Measurements from ENCODE around the gene DPYD.

DPYD gene

GRCh38 chr1:97372531-97372930 is 548.3 kb downstream of the DPYD start:
- POLR2A ChIA-PET = no interaction called here
- TF ChIP-seq HDGF (IDR thresholded peaks at IDR 0.05; ENCODE audit: borderline replicate concordance) = no peak
- no peak for TF ChIP-seq FOXK2 (IDR thresholded peaks at IDR 0.05)
- TF ChIP-seq ARNT (IDR thresholded peaks at IDR 0.05) = no peak
- no peak for TF ChIP-seq CTBP1 (IDR thresholded peaks at IDR 0.05; ENCODE audit: borderline replicate concordance)
- no peak for TF ChIP-seq FOXA1 (IDR thresholded peaks at IDR 0.05)
- TF ChIP-seq, protein P1, sequence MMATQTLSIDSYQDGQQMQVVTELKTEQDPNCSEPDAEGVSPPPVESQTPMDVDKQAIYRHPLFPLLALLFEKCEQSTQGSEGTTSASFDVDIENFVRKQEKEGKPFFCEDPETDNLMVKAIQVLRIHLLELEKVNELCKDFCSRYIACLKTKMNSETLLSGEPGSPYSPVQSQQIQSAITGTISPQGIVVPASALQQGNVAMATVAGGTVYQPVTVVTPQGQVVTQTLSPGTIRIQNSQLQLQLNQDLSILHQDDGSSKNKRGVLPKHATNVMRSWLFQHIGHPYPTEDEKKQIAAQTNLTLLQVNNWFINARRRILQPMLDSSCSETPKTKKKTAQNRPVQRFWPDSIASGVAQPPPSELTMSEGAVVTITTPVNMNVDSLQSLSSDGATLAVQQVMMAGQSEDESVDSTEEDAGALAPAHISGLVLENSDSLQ (IDR thresholded peaks at IDR 0.05) = no peak
- TF ChIP-seq FOXM1 (IDR thresholded peaks at IDR 0.05; ENCODE audit: borderline replicate concordance) = no peak
- TF ChIP-seq ZNF384 (IDR thresholded peaks at IDR 0.05) = no peak
- no peak for TF ChIP-seq NFRKB (IDR thresholded peaks at IDR 0.05)
- TF ChIP-seq L3MBTL2 (conservative IDR thresholded peaks at IDR 0.05) = no peak
- no peak for TF ChIP-seq TARDBP (IDR thresholded peaks at IDR 0.05)
- TF ChIP-seq SP1 (IDR thresholded peaks at IDR 0.05) = no peak
- no peak for TF ChIP-seq BHLHE40 (IDR thresholded peaks at IDR 0.05; ENCODE audit: borderline replicate concordance)
- no peak for TF ChIP-seq ELF4 (IDR thresholded peaks at IDR 0.05)
- no peak for TF ChIP-seq SUZ12 (IDR thresholded peaks at IDR 0.05)
- TF ChIP-seq LEF1 (IDR thresholded peaks at IDR 0.05; ENCODE audit: borderline replicate concordance) = no peak

DNA sequence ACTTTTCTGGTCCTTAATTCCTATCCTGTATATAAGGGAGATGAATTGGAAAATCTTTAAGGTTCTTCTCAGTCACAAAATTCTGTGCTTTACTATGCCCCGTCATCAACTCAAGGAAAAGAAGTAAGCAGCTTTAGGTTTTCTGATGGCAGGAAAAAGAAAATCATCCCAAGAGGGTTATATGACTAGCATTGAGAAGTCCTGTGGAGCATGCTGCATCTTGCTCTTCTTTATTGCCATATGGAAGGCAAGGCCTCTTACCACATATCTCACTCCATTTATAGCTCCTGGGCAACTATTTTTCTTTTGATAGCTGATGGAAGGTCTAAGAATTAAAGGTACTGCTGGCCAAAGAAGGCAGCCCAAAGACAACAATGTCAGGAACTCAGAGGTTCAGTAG is 552.5 kb downstream of the DPYD start:
- DNase-seq (ENCODE audit: extremely low spot score) = no peak
- ChIA-PET POLR2A (no interaction called here), CTCF (interaction anchor here (0.6 kb wide), 2 partner anchors 54 to 683 kb away, joined by 3 read pairs; no protein-coding TSS in a partner anchor)
- TF ChIP-seq CTBP1 (IDR thresholded peaks at IDR 0.05; ENCODE audit: borderline replicate concordance) (no peak), HDGF (IDR thresholded peaks at IDR 0.05; ENCODE audit: borderline replicate concordance) (no peak), L3MBTL2 (conservative IDR thresholded peaks at IDR 0.05) (no peak), SP1 (IDR thresholded peaks at IDR 0.05) (no peak), FOXA1 (IDR thresholded peaks at IDR 0.05) (no peak), FOXK2 (IDR thresholded peaks at IDR 0.05) (no peak), FOXM1 (IDR thresholded peaks at IDR 0.05; ENCODE audit: borderline replicate concordance) (no peak), SUZ12 (IDR thresholded peaks at IDR 0.05) (no peak), ARNT (IDR thresholded peaks at IDR 0.05) (no peak), NFRKB (IDR thresholded peaks at IDR 0.05) (no peak), ZNF384 (IDR thresholded peaks at IDR 0.05) (no peak), TARDBP (IDR thresholded peaks at IDR 0.05) (no peak), ELF4 (IDR thresholded peaks at IDR 0.05) (no peak), BHLHE40 (IDR thresholded peaks at IDR 0.05; ENCODE audit: borderline replicate concordance) (no peak), LEF1 (IDR thresholded peaks at IDR 0.05; ENCODE audit: borderline replicate concordance) (no peak)
- TF ChIP-seq, protein P1 (IDR thresholded peaks at IDR 0.05) = no peak

More at GRCh38 chr1:97372531-97372930, 548.3 kb downstream of the DPYD start:
- CTCF ChIA-PET = no interaction called here
- DNase-seq (ENCODE audit: extremely low spot score) = no peak

GRCh38 chr1:97366984-97367383 is 553.9 kb downstream of the DPYD start:
- CTCF ChIA-PET = no interaction called here
- no peak for DNase-seq (ENCODE audit: extremely low spot score)
- POLR2A ChIA-PET = no interaction called here
- no peak for TF ChIP-seq BHLHE40 (IDR thresholded peaks at IDR 0.05; ENCODE audit: borderline replicate concordance)
- TF ChIP-seq, protein P1 (IDR thresholded peaks at IDR 0.05) = no peak
- no peak for TF ChIP-seq NFRKB (IDR thresholded peaks at IDR 0.05)
- TF ChIP-seq L3MBTL2 (conservative IDR thresholded peaks at IDR 0.05) = no peak
- TF ChIP-seq HDGF (IDR thresholded peaks at IDR 0.05; ENCODE audit: borderline replicate concordance) = no peak
- TF ChIP-seq ELF4 (IDR thresholded peaks at IDR 0.05) = no peak
- TF ChIP-seq FOXA1 (IDR thresholded peaks at IDR 0.05) = no peak
- no peak for TF ChIP-seq LEF1 (IDR thresholded peaks at IDR 0.05; ENCODE audit: borderline replicate concordance)
- TF ChIP-seq SUZ12 (IDR thresholded peaks at IDR 0.05) = no peak
- TF ChIP-seq FOXK2 (IDR thresholded peaks at IDR 0.05) = no peak
- TF ChIP-seq ZNF384 (IDR thresholded peaks at IDR 0.05) = no peak
- TF ChIP-seq ARNT (IDR thresholded peaks at IDR 0.05) = no peak

- ChIA-PET POLR2A (no interaction called here), CTCF (no interaction called here)
- DNase-seq (ENCODE audit: extremely low spot score) = no peak
- TF ChIP-seq SP1 (IDR thresholded peaks at IDR 0.05) (no peak), HDGF (IDR thresholded peaks at IDR 0.05; ENCODE audit: borderline replicate concordance) (no peak), LEF1 (IDR thresholded peaks at IDR 0.05; ENCODE audit: borderline replicate concordance) (no peak), FOXM1 (IDR thresholded peaks at IDR 0.05; ENCODE audit: borderline replicate concordance) (no peak), NFRKB (IDR thresholded peaks at IDR 0.05) (no peak), FOXA1 (IDR thresholded peaks at IDR 0.05) (no peak)
- TF ChIP-seq, protein P1 (IDR thresholded peaks at IDR 0.05) = no peak
Measured at GRCh38 chr1:97365026-97365425, 555.8 kb downstream of the DPYD start.

DNA sequence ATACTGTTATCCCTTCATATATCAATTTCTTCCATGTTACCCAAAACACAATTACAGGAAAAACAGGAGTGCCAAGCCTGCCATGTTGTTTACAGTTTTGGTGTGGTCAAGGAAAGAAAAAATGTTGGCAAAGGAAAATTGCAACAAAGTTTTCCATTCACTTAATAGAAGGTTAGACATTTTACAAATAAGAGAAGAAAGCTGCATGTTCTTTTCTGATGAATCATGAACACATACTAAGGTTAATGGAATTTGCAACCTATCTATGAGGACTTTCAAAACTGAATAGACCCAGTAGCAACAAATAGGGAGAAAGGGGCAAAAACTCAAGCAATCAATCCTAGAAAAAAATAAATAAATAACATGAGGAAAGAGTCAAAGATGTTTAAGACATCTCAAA is 556.7 kb downstream of the DPYD start:
- DNase-seq (ENCODE audit: extremely low spot score) = no peak
- ChIA-PET CTCF (no interaction called here), POLR2A (no interaction called here)
- no peak for TF ChIP-seq ZNF384 (IDR thresholded peaks at IDR 0.05)
- no peak for TF ChIP-seq CTBP1 (IDR thresholded peaks at IDR 0.05; ENCODE audit: borderline replicate concordance)
- TF ChIP-seq, protein P1 (IDR thresholded peaks at IDR 0.05) = no peak
- TF ChIP-seq HDGF (IDR thresholded peaks at IDR 0.05; ENCODE audit: borderline replicate concordance) = no peak
- no peak for TF ChIP-seq LEF1 (IDR thresholded peaks at IDR 0.05; ENCODE audit: borderline replicate concordance)
- TF ChIP-seq TARDBP (IDR thresholded peaks at IDR 0.05) = no peak
- no peak for TF ChIP-seq FOXA1 (IDR thresholded peaks at IDR 0.05)

Measured in HEK293T (cell line).